ENCODE measurements around the gene AUTS2. TPM values are rescaled to one million over a fixed set of nuclear protein-coding genes. Genes with fewer than 3 reads are reported as not detected.

Gene AUTS2
- total RNA-seq, 4 donors from 2014 or later, result 14.9 to 27.2 (median 17.5) TPM

- intact Hi-C loops (cut with DNase I), result no loop called here
- Histone ChIP-seq H3K27ac (peak overlapping the region in 1 of 3 donors; percentile 22), H3K27me3 (no peaks in the 10 kb centered on the region), H3K4me3 (replicated peaks in 1 of 3) (no peak overlapping the region), H3K4me1 (peaks cover 8 to 20% of the 10 kb centered on the region in 2 donors), H3K36me3 (no peaks in the 10 kb centered on the region), H3K9me3 (no peaks in the 10 kb centered on the region)
- WGBS, 2 donors, result 38 to 45% methylated on average over 2 of the region's 2 CpGs
- no peak for TF ChIP-seq CTCF (IDR thresholded peaks at IDR 0.05)
- no peak for TF ChIP-seq POLR2A (IDR thresholded peaks at IDR 0.05)
- peak; percentile 78 to 87 for DNase-seq
Measured at GRCh38 chr7:70317356-70317755, 719.1 kb downstream of the AUTS2 start.

GRCh38 chr7:70318511-70318910 lies 720.2 kb downstream of the AUTS2 start:
- H3K36me3 ChIP-seq, result no peaks in the 10 kb centered on the region
- H3K9me3 ChIP-seq, result no peaks in the 10 kb centered on the region
- TF ChIP-seq CTCF (IDR thresholded peaks at IDR 0.05), result no peak
- DNase-seq, result no peak
- WGBS, 2 donors, result 76 to 94% methylated on average over 1 of the region's 1 CpG
- intact Hi-C loops (cut with DNase I), result no loop called here
- H3K4me1 ChIP-seq, result peaks cover 15 to 20% of the 10 kb centered on the region in 2 donors
- no peak overlapping the region for H3K27ac ChIP-seq
- H3K27me3 ChIP-seq, result no peaks in the 10 kb centered on the region
- no peak overlapping the region for H3K4me3 ChIP-seq (replicated peaks in 1 of 3)

- Histone ChIP-seq H3K4me1 (peaks cover 15 to 19% of the 10 kb centered on the region in 2 donors), H3K9me3 (no peaks in the 10 kb centered on the region), H3K27me3 (no peaks in the 10 kb centered on the region), H3K36me3 (no peaks in the 10 kb centered on the region), H3K4me3 (replicated peaks in 1 of 3) (no peak overlapping the region), H3K27ac (no peak overlapping the region)
- WGBS, 2 donors, result 94% methylated on average over 2 of the region's 2 CpGs
- TF ChIP-seq POLR2A (IDR thresholded peaks at IDR 0.05) (no peak), CTCF (IDR thresholded peaks at IDR 0.05) (no peak)
- no peak for DNase-seq
- intact Hi-C loops (cut with DNase I), result no loop called here
Measured at GRCh38 chr7:70319057-70319456, 720.8 kb downstream of the AUTS2 start.

GRCh38 chr7:70321016-70321590 lies 722.8 kb downstream of the AUTS2 start:
- Histone ChIP-seq H3K4me1 (peaks cover 15 to 19% of the 10 kb centered on the region in 2 donors), H3K4me3 (replicated peaks in 1 of 3) (no peak overlapping the region), H3K36me3 (no peaks in the 10 kb centered on the region), H3K27me3 (no peaks in the 10 kb centered on the region), H3K27ac (no peak overlapping the region), H3K9me3 (no peaks in the 10 kb centered on the region)
- WGBS, 2 donors, result 95% methylated on average over 6 of the region's 6 CpGs
- DNase-seq, result no peak
- intact Hi-C loops (cut with DNase I), result no loop called here
- TF ChIP-seq POLR2A (IDR thresholded peaks at IDR 0.05) (no peak), CTCF (IDR thresholded peaks at IDR 0.05) (no peak)

- DNase-seq, result no peak
- TF ChIP-seq CTCF (IDR thresholded peaks at IDR 0.05), result no peak
- no peak for TF ChIP-seq POLR2A (IDR thresholded peaks at IDR 0.05)
- intact Hi-C loops (cut with DNase I), result no loop called here
- H3K27ac ChIP-seq, result no peak overlapping the region
- H3K4me1 ChIP-seq, result peaks cover 7 to 11% of the 10 kb centered on the region in 2 donors
- WGBS, 2 donors, result 95 to 100% methylated on average over 1 of the region's 1 CpG
- H3K4me3 ChIP-seq (replicated peaks in 1 of 3), result no peak overlapping the region
- H3K27me3 ChIP-seq, result no peaks in the 10 kb centered on the region
- no peaks in the 10 kb centered on the region for H3K36me3 ChIP-seq
- H3K9me3 ChIP-seq, result no peaks in the 10 kb centered on the region
Measured at GRCh38 chr7:70322856-70323255, 724.6 kb downstream of the AUTS2 start.

Measured in thyroid gland (tissue), 4 donors.